ENCODE measurements around the gene TIRAP.
"Not testable (repeated sequence)": the region's sequence is repeated elsewhere in the genome, so short reads cannot be mapped to it uniquely, and the experiment has no call there.

TIRAP gene

DNA sequence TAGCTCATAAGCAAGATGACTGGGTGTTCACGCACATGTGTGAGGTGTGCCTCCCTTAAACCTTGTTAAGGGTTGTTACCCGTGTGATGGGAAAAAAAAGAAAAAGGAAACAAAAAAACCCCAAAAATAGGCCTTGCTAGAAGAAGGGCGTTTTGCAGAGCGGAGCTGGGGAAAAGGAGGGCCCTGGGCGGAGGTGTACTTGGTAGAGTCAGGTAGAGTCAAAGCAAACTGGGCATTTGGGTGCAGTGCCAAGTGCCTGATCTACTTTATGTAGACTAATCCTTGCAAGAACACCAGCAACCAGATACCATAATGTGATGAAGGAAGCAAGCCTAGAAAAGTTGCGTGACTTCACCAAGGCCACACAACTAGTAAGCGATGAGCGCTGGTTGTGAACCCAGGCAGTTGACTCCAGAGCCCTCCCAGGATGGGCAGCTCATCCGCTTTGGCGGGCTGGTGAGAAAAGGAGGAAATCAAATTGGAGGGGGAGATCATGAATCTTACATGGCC lies 1.2 kb upstream of the TIRAP start:
- DNase-seq (ENCODE audit: low read depth): no peak
- peak overlapping the region; percentile 55 for H3K4me3 ChIP-seq (ENCODE audit: low read depth, low read length)

DNA sequence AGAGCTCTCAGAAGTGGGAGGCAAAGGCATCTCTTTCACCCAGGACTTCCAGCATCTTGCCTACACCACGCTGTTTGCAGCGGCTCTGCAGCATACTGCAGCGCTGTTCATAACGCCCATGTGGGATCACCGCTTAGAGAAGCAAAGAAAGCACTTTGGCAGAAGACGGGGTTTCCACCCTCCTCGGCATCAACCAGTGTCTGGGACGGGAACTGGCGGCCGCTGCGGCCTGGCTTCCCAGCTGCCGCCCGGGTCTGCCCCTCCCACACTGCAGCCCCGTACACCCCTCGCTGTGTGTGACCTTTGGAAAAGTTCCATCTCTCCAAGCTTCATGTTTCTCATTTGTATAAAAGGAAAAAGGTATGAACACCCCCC lies 545 bp upstream of the TIRAP start:
- peak overlapping the region; percentile 55 for H3K4me3 ChIP-seq (ENCODE audit: low read depth, low read length)
- no peak for DNase-seq (ENCODE audit: low read depth)

DNA sequence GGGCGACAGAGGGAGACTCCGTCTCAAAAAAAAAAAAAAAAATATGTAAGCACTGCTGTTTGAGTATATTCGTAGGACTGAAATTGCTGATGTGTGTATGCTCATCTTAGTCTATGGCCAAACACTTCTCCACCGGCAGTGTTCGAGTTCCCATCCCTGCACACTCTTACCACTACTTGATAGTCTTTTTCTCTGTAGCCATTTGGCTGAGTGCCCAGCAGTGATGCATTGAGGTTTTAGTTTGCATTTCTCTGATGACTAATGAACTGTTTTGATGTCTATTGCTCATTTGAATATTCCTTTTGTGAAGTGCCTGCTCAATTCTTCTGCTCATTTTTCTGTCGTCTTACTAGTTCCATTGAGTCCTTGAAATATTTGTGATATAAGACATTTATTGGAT lies 1.9 kb downstream of the TIRAP start:
- H3K4me3 ChIP-seq (ENCODE audit: low read depth, low read length): no peak overlapping the region
- DNase-seq (ENCODE audit: low read depth): peak; percentile 79

DNA sequence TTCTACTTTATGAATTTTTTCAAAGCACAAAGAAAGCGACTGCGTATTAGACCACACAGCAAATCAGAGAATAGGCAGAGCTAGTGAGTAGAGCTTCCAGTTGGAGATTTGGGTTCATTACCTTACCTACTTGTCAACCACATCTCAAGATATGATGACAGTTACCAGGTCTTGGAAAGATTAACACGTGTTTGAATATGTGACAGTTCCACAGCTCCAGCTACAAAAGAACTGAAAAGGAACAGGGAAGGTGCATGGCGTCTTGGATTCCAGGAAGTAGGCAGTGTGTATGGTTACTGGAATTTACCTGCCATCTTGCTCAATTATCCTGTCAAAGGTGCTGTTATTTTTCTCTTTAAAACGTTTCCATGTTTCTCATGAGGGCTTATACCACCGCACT lies 5.3 kb downstream of the TIRAP start:
- no peak for DNase-seq (ENCODE audit: low read depth)

DNA sequence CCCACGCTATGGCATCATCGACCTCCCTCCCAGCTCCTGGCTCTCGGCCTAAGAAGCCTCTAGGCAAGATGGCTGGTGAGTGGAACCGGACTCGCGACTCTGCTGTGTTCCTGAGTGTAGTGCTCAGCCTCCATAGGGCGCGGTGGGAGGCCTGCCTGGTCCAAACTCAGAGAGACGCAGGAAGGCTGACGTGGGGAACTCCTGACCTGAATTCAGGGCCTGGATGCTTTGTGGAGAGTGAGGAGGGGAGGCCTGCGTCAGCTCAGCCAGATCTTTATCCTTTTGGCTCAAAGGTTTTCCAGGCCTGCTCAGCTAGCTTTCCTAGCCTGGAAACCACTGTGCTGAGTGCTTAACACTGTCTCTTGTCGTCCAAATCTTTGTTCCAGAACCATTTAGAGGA lies 8.0 kb downstream of the TIRAP start:
- no peak overlapping the region for H3K4me3 ChIP-seq (ENCODE audit: low read depth, low read length)
- no peak for DNase-seq (ENCODE audit: low read depth)

More for the DNA sequence above, 5.3 kb downstream of the TIRAP start:
- no peak overlapping the region for H3K4me3 ChIP-seq (ENCODE audit: low read depth, low read length)

DNA sequence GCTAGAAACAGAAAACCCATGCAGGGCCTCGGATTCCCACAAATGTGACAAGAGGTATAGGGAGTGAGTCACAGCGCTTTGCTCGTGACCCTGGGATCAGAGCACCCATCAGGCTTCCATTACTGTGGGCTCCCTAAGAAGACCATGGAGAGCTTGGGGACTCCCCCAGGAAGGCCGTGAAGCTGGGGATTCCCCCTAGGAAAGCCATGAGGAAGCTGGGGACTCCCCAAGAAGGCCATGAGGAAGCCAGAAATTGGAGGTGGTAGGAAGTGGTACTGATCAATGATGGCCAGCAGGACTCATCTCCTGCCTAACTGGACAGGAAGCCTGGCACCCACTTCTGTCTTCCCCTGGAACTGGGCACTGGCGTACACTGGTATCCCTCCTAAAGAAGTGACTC lies 10.8 kb downstream of the TIRAP start:
- DNase-seq (ENCODE audit: low read depth): no peak
- H3K4me3 ChIP-seq (ENCODE audit: low read depth, low read length): no peak overlapping the region

DNA sequence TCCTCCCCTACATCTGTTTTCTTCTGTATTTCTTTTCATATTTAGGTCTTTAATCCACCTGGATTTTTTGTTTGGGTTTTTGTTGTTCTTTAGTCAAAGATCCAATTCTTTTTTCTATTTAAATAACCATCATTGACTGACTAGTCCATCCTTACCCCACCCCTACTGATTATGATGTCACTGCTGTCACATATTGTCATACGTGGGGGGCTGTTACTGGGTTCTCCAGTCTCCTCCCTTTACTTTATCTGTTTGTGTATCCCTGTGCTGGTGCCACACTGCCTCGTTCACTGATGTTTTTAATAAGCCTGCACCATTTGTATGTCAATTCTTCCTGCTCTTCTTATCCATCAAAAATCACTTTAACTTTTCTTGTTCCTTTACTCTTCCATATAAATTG lies 14.1 kb downstream of the TIRAP start:
- DNase-seq (ENCODE audit: low read depth): no peak

DNA sequence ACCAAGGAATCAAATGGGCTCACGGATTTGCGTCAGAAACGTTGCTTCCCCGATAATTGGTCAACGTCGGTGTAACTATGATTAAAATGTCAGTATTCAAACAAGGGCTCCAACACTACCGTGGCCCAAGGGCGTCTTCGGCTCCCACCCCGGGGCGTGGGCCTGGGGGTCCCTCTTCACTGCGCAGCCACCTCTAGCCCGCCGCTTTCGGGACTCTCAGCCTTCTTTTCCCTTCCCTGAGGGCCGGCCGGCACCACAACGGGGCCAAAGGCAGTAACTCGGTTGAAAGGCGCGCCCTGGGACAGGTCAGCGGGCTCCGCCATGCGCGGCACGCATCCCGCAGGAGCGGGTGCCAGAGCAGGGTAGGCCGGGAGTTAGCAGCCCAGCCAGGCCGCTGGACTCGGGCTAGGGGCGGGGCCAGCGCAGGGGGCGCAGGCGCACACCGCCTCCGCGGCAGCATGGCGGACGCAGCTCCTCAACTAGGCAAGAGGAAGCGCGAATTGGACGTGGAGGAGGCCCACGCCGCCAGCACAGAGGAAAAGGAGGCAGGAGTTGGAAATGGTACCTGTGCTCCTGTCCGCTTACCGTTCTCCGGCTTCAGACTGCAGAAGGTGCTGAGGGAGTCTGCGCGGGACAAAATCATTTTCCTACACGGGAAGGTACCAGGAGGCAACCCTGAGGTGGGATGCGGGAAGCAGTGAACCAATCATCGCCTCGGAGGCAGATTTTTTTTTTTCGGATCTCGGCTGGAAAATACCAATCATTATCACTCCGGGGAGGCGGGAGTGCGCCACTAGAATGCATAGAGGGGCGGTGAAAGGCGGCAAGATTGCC lies 20.9 kb downstream of the TIRAP start, which contains the start of gene DCPS:
TSS of gene DCPS (plus strand) at position 438 of the 834 bp plus-strand sequence. CDS start at position 459, 21 bp downstream.
- DNase-seq (ENCODE audit: low read depth): peak; percentile 71
- peak within 1 kb of the TSS; percentile 78 for H3K4me3 ChIP-seq (ENCODE audit: low read depth, low read length)

More for the DNA sequence above, 14.1 kb downstream of the TIRAP start:
- no peak overlapping the region for H3K4me3 ChIP-seq (ENCODE audit: low read depth, low read length)

DNA sequence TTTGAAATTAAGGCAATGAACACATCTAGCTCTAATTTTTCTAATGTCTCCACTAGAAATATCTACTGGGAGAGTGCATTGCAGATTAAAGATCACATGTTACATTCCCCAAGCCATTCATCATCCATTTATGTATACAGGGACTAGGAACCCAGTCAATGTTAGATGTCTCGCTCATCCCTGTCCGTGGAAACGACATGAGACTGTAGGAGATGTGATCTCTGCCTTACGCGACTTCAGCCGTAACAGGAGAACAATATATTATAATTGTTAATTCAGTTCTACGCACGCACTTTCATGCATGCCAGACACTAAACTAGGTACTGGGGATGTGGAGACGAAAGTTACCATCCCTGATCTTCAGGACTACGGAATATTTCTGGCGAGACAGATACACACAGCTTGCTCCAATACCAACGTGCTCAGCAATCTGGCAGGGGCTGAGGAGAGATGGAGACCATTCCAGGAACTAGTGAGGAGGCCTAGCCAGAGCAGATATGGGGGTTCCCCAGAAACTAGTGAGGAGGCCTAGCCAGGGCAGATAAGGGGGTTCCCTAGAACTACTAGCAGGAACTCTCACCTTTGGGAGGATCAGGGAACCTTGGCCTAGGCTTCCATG lies 21.7 kb downstream of the TIRAP start:
- DNase-seq (ENCODE audit: low read depth): no peak
- peak overlapping the region; percentile 78 for H3K4me3 ChIP-seq (ENCODE audit: low read depth, low read length)

DNA sequence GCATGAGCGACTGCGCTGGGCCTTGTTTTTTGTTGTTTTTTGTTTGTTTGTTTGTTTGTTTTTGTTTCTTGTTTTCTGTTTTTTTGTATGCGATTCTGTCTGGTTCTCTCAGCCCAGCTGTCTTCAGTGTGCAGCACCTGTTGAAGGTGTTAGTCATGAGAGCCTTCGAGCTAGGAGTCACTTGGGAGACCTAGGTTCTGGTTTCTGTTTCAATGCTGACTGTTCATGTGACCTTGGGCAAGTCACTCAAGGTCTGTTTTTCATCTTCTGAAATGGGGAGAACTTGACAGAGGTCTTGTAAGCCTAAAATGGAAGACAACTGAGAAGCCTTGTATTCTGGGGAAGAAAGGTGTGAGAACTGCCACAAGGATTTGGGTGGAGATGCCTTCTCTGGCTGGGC lies 22.8 kb downstream of the TIRAP start:
- DNase-seq (ENCODE audit: low read depth): no peak

DNA sequence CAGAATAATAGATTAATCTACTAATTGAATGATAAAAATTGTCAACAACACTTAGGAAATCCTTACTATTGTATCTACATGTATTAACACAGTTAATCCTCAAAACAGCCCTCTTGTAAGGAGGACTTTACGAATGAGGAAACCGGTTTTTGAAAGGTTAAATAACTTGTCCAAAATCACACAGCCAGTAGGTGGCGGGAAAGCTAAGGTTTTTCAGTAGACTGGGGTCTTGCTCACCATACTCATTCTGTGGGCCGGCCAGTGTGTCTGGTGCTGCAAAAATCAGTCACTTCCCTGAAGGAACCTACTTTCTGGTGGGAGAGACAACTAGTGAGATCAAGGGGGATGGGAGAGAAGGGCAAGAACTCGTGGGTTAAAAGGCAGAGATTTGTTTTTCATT lies 24.8 kb downstream of the TIRAP start:
- no peak overlapping the region for H3K4me3 ChIP-seq (ENCODE audit: low read depth, low read length)
- DNase-seq (ENCODE audit: low read depth): no peak

More for the DNA sequence above, 22.8 kb downstream of the TIRAP start:
- no peak overlapping the region for H3K4me3 ChIP-seq (ENCODE audit: low read depth, low read length)

DNA sequence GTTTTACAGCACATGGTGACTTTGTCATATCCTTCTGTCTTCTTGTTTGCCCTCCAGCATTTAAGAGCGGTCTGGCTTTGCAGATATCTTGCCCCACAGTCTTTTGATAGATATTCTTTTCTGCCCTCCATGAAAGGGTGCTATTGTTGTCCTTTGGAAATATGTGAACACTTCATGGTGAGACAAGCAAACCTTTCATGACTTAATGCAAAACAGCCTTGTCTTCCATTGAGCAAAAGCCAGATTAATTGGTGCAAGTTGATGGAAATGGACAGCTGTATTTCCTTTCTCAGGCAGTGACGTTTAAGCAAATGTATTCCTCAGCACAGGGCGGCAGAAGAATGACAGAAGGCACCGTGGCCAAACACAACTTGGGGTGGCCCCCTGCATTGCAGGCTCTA lies 25.4 kb downstream of the TIRAP start:
- H3K4me3 ChIP-seq (ENCODE audit: low read depth, low read length): no peak overlapping the region
- DNase-seq (ENCODE audit: low read depth): no peak

DNA sequence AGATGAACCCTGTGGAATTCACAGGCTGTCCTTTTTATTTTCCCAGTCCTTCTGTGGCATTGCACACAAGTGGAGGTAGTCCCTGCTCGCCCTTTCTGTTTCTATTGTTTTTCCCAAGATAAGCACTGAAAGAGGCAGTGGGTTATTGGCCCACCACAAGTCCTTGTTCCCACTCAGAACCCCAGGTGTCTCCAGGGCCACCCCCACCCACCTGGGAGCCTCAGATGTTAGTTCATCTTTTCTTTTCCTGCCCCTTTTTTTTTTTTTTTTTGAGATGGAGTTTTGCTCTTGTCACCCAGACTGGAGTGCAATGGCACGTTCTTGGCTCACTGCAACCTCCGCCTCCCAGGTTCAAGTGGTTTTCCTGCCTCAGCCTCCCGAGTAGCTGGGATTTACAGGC lies 25.9 kb downstream of the TIRAP start:
- not testable (repeated sequence) for H3K4me3 ChIP-seq (ENCODE audit: low read depth, low read length); DNase-seq (ENCODE audit: low read depth)

DNA sequence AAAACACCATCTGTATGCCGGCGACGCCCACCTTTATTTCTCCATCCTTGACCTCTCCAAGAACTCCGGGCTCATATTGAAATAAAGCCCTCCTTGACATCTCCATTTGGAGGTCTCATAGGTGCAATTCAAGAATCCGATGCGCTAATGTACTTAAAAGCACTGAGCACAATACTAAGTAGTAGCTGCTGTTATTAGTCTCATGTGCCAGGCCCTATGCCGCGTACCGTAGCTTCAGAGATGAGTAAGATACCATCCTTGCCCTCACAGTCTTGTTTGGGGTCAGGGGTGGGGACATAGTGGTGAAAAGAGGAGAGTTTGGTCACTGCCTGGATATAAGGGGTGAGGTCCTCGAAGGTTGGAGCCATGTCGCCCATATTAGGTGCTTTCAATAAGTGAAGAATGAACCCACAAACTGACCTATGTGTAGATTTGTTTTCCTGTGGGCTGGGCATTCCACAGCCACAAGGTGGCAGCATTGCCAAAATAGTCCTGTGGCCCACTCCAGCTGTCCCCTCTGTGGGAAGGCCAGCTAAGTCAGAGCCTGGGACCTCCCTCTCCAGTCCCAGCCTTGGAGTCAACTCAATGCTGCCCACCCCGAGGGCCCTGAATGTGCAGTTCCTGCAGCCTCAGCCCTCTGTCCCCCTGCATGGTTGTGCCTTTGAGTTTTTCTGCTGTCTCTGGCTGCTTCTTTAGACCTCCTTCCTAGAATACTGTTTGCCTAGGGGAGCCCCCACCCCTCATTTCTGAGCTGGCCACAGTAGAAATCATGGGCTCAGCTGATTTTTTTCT lies 27.5 kb downstream of the TIRAP start:
- DNase-seq (ENCODE audit: low read depth): no peak
- no peak overlapping the region for H3K4me3 ChIP-seq (ENCODE audit: low read depth, low read length)

DNA sequence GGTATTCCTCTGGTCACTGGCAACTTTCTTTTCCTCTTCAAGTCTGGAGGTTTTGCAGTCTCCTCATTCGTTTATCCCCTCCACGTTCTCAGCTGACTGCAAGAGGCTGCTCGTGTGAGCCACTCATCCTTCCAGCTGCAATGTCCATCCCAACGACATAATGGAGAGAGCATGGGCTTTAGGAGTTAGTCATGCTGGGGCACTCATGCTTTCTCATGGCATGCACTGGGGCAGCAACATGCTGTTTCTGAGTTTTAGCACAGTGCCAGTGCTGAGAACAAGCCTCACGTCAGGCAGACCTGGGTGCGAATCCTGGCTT lies 28.1 kb downstream of the TIRAP start:
- H3K4me3 ChIP-seq (ENCODE audit: low read depth, low read length): no peak overlapping the region
- DNase-seq (ENCODE audit: low read depth): no peak

DNA sequence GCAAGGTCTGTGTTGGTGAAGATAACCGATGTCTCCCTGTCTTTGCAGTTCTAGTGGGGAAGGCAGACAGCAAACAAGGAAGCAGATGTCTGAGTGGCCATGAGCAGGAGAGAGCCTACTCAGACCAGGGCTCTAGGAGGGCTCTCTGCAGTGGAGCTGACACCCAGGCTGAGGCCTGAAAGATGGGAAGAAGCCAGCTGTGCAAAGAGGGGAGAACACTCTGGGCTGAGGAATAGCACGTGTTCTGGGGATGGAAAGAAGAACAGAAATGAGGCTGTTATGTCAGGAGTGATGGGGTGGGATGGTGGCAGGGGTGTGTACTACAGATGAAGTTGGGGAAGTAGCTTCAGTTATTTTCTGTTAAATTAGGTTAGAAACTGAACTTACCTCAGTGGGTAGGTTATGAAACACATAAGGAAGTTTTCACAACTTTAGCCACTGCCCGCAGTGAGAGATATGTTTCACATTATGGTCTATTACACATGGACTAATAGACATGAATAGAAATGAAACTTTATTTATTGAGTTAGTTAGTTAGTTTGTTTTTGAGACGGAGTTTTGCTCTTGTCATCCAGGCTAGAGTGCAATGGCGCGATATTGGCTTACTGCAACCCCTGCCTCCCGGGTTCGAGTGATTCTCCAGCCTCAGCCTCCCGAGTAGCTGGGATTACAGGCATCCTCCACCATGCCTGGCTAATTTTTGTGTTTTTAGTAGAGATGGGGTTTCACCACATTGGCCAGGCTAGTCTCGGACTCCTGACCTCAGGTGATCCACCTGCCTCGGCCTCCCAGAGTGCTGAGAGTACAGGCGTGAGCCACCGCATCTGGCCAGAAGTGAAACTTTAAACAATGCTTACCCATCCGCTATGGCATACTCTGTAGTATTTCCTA lies 28.8 kb downstream of the TIRAP start:
- DNase-seq (ENCODE audit: low read depth): no peak
- no peak overlapping the region for H3K4me3 ChIP-seq (ENCODE audit: low read depth, low read length)

DNA sequence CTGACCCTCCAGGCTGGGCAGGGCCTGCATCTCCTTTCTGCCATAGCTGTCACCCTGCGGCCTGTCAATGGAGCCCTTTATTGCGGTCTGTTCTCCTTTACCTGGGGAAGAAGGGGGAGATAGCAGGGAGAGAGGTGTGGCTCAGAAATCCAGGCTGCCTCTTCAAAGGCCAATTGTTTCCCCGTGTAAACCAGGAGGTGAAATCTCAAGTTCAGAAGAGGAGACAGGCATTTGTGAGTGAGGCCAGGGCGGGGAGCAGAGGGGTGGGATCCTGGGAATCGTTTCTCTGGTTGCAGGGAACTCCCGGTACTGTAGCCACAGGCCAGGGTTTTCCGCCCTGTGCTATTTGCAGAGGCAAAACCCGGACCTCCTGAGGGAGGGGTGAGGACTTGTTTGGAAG lies 30.1 kb downstream of the TIRAP start:
- no peak overlapping the region for H3K4me3 ChIP-seq (ENCODE audit: low read depth, low read length)
- DNase-seq (ENCODE audit: low read depth): no peak

DNA sequence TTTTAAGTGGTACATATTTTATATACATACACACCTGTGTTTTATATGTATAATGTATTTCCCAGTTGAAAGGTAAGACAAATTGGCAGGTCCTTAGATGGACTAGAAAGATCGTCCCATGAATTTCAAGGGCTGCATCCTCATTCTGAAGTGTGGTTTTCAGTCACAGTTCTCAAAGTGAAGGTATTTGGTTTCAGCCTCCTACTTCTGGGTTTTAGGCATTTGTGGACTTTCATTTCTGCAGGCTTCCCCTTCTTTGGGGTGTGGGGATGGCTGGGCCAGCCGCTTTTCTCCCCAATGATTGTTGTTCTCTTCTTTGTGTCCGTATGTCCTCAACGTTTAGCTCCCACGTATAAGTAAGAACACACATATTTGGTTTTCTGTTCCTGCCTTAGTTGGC lies 30.9 kb downstream of the TIRAP start:
- no peak for DNase-seq (ENCODE audit: low read depth)
- H3K4me3 ChIP-seq (ENCODE audit: low read depth, low read length): no peak overlapping the region

DNA sequence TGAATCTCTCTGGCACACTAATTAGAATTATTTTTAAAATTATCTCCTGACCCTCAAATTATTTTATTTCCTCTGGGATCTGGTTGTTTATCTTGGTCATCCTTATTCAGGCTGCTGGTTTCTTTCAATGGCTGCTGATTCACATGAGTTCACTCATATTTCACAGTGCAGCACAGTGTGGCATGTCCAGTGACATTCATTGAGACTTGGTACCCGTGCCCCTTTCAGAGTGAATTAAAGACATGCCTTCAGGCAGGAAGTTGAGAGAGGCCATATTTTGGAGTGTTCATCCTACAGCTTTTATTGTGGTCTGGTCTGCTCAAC lies 34.5 kb downstream of the TIRAP start:
- H3K4me3 ChIP-seq (ENCODE audit: low read depth, low read length): no peak overlapping the region

More for the DNA sequence above, 34.5 kb downstream of the TIRAP start:
- DNase-seq (ENCODE audit: low read depth): no peak

Measured in skeletal muscle cell (primary cell).